Measurements from ENCODE around the gene RPS3.

Gene RPS3

DNA sequence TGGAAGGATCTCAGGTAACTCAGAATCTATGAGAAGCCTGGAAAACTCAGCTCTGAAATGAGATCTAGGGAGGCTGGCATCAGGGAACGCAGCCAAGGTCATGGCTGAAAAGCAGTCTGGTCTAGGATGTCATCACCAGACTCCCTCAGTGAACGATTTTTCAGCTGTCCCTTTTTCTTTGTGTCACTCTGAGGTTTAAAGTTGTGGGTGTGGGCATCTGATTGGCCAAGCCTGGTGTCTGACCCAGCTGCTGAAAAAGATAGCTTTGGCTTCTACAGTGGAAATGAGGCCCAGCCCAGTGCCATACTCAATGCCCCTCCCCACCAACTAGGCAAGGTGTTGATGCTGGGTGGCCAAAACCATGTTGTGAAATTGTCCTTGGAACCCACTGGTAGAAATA is 14.5 kb downstream of the RPS3 start:
- H3K4me3 ChIP-seq (ENCODE audit: control insufficient read depth, low read depth, low read length) = no peak overlapping the region
- TF ChIP-seq, protein P1, sequence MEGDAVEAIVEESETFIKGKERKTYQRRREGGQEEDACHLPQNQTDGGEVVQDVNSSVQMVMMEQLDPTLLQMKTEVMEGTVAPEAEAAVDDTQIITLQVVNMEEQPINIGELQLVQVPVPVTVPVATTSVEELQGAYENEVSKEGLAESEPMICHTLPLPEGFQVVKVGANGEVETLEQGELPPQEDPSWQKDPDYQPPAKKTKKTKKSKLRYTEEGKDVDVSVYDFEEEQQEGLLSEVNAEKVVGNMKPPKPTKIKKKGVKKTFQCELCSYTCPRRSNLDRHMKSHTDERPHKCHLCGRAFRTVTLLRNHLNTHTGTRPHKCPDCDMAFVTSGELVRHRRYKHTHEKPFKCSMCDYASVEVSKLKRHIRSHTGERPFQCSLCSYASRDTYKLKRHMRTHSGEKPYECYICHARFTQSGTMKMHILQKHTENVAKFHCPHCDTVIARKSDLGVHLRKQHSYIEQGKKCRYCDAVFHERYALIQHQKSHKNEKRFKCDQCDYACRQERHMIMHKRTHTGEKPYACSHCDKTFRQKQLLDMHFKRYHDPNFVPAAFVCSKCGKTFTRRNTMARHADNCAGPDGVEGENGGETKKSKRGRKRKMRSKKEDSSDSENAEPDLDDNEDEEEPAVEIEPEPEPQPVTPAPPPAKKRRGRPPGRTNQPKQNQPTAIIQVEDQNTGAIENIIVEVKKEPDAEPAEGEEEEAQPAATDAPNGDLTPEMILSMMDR (IDR thresholded peaks at IDR 0.05; ENCODE audit: control insufficient read depth, insufficient read depth, low read depth, low read length, missing control alignments) = no peak
- no peak for DNase-seq (ENCODE audit: low read depth)

DNA sequence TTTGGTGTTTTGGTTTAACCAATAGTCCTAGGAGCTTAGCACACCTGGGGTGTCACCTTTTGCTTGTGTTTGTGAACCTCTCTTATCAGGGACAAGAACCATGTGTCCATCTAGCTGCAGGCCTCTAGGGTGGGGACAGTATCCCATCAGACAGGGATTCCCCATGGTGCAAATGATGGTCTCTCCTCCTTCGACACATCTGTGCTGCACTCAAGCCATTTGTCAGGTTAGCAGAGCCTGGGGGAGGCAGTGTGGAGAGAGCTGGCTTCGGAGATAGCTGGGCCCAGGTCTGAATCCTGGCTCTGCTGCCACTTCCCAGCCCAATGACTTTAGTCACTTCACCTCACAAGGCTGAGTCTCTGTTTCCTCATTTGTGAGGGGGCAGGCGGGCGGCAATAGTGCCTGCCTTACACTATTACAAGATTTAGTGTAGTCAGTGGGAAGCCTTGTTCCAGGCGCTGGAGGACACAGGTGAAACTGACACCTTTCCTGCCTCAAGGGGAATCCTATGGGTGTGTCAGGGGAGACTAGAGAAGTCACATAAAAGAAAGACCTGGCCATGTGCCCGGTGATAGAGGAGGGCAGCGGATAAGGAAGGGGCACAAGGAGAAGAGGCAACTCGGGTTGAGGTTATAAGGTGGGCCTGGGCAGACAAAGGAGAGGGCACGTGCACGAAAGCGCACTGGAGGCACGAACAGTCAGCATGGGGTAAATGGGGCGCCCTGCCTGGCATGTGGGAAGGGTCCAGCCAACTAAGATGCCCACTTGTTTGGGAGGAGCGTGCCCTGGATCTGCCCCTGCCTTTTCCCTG is 21.1 kb downstream of the RPS3 start:
- TF ChIP-seq, protein P1 (IDR thresholded peaks at IDR 0.05; ENCODE audit: control insufficient read depth, insufficient read depth, low read depth, low read length, missing control alignments) = no peak
- DNase-seq (ENCODE audit: low read depth) = no peak
- H3K4me3 ChIP-seq (ENCODE audit: control insufficient read depth, low read depth, low read length) = no peak overlapping the region

DNA sequence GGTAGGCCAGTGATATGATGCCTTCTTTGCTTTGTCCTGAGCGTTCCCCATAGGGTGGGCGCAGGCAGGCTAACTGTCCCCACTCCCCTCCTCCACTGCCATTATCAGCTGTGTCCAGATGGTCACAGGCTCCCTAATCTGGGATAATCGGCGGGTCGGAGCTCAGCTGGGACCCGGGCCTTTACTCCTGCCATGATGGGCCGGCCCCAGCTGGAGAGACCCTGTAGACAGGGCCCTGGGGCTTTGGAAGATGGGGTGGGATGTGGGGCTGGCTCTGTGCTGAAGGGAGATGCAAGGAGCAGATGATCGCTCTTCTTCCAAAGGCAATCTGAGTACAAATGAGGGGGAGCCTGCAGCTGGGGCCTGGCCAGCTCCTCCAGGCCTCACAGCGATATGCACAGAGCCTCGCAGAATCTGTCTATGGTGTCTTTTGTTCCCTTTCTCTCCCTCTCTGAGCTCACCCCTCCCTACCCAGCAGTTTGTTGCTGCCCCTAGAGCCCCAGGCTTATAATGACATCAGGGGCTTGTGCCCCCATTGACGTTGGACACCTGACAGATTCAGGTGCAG is 21.8 kb downstream of the RPS3 start:
- no peak for DNase-seq (ENCODE audit: low read depth)
- H3K4me3 ChIP-seq (ENCODE audit: control insufficient read depth, low read depth, low read length) = no peak overlapping the region
- TF ChIP-seq, protein P1 (IDR thresholded peaks at IDR 0.05; ENCODE audit: control insufficient read depth, insufficient read depth, low read depth, low read length, missing control alignments) = no peak

DNA sequence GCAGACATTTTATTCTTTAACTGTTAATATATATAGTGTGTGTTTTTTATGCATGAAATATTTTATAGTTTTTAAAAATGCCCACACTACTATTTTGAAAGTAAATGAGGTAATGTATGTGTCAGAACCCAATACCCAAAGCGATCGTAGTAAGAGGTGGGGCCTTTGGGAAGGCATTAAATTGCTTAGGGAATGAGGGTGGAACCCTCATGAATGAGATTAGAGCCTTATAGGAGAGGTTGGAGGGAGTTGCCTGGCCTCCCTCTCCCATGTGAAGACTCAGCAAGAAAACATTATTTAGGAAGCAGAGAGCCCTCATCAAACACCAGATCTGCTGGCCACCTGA is 22.6 kb downstream of the RPS3 start:
- H3K4me3 ChIP-seq (ENCODE audit: control insufficient read depth, low read depth, low read length) = no peak overlapping the region
- DNase-seq (ENCODE audit: low read depth) = no peak
- TF ChIP-seq, protein P1 (IDR thresholded peaks at IDR 0.05; ENCODE audit: control insufficient read depth, insufficient read depth, low read depth, low read length, missing control alignments) = no peak

DNA sequence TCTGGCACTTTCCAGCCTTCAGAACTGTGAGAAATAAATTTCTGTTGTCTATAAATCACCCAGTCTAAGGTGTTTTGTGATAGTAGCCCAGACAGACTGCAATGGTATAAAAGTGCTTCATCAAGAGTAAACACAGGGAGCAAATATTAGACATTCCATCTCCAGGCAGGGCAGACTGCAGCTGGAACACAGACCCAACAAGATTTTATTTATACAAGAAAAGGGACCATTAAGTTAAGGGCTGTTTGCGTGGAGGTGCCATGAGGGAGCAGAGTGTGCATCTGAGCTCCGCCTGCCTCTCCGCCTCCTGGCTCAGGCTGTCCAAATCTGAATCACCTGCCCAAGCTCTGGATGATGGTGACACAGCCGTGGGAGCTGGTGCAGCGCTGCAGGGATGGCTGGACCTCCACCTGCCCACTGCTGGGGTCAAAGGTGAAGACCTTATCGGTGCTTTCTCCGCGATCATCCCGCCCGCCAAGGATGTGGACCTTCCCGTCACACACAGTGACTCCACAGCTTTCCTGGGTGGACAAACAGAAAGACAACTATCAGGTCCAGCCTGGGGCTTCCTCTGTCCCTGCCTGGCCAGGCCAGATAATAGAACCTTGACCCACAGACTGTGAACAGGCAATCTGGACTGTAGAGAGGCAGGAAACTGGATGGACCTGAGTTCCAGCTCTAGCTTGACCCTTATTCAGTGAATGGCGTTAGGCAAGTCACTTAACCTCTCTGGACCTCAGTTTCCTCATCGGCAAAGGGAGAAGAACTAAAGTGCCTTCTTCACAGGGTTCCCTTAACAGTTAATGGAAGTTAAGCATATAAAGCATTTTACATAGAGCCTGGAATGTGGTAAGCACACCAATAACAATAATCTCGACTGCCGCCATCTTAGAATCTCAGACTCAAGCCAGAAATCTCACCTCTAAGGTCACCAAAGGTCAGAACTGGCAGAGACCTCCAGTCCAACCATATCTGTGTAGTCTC is 23.2 kb downstream of the RPS3 start:
- TF ChIP-seq, protein P1 (IDR thresholded peaks at IDR 0.05; ENCODE audit: control insufficient read depth, insufficient read depth, low read depth, low read length, missing control alignments) = no peak
- no peak overlapping the region for H3K4me3 ChIP-seq (ENCODE audit: control insufficient read depth, low read depth, low read length)
- no peak for DNase-seq (ENCODE audit: low read depth)

DNA sequence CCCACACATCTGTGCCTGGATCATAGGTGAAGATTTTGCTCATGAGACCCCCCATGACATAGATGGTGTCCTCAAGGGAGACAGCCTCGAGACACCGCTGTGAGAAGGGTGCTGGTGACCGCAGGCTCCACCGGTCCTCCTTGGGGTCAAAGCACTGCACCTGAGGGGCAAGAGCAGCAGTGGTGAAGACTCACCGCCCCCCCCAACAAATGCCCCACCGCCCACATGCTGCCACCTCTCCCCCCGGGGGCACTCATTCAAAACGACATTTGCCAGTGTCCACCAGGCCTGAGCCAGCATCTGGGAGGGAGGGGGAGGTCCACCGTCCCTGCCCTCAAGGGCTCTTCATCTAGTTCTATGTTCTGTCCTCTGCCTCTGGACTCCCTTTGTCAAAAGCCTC is 24.4 kb downstream of the RPS3 start:
- no peak for DNase-seq (ENCODE audit: low read depth)
- TF ChIP-seq, protein P1 (IDR thresholded peaks at IDR 0.05; ENCODE audit: control insufficient read depth, insufficient read depth, low read depth, low read length, missing control alignments) = no peak
- H3K4me3 ChIP-seq (ENCODE audit: control insufficient read depth, low read depth, low read length) = no peak overlapping the region
